ENCODE results near the gene NKX1-2.

DNA sequence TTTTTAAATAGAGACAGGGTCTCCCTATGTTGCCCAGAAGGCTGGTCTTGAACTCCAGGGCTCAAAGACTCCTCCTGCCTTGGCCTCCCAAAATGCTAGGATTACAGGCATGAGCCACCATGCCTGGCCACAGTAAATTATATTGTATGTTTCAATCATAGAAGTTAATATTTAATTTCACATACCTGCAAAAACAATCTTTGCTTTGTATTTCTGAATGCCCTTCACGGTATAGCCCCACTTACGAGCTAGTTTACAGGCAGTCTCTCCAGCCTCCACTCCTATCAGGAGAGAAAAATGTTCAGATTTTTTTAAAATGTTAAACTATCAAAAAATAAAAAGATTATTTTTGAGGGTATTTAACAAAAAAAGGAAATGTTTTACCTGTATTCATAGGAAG is 41.5 kb downstream of the NKX1-2 start:
- TF ChIP-seq, protein P1, sequence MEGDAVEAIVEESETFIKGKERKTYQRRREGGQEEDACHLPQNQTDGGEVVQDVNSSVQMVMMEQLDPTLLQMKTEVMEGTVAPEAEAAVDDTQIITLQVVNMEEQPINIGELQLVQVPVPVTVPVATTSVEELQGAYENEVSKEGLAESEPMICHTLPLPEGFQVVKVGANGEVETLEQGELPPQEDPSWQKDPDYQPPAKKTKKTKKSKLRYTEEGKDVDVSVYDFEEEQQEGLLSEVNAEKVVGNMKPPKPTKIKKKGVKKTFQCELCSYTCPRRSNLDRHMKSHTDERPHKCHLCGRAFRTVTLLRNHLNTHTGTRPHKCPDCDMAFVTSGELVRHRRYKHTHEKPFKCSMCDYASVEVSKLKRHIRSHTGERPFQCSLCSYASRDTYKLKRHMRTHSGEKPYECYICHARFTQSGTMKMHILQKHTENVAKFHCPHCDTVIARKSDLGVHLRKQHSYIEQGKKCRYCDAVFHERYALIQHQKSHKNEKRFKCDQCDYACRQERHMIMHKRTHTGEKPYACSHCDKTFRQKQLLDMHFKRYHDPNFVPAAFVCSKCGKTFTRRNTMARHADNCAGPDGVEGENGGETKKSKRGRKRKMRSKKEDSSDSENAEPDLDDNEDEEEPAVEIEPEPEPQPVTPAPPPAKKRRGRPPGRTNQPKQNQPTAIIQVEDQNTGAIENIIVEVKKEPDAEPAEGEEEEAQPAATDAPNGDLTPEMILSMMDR (IDR thresholded peaks at IDR 0.05; ENCODE audit: control extremely low read depth in 1 of 3, insufficient read depth in 1 of 3, low read depth in 1 of 3, low read length in 3 of 3), result no peak
- TF ChIP-seq EZH2 (IDR thresholded peaks at IDR 0.05; ENCODE audit: low read depth, low read length, severe bottlenecking) (no peak), YY1 (IDR thresholded peaks at IDR 0.05; ENCODE audit: low read depth, low read length) (no peak), TAF1 (IDR thresholded peaks at IDR 0.05; ENCODE audit: low read depth, low read length) (no peak), SIRT6 (IDR thresholded peaks at IDR 0.05; ENCODE audit: low read length) (no peak), POLR2AphosphoS5 (IDR thresholded peaks at IDR 0.05; ENCODE audit: low read depth, low read length) (no peak), JUND (IDR thresholded peaks at IDR 0.05; ENCODE audit: low read length) (no peak), SRF (IDR thresholded peaks at IDR 0.05; ENCODE audit: low read depth, low read length) (no peak), POLR2A (IDR thresholded peaks at IDR 0.05; ENCODE audit: control extremely low read depth in 1 of 2, low read depth in 2 of 2, low read length in 2 of 2) (no peak), KDM1A (IDR thresholded peaks at IDR 0.05; ENCODE audit: borderline replicate concordance, low read length) (no peak), GTF2F1 (IDR thresholded peaks at IDR 0.05; ENCODE audit: borderline replicate concordance, low read depth, low read length) (no peak), SP1 (IDR thresholded peaks at IDR 0.05; ENCODE audit: low read depth, low read length) (no peak)
- TF ChIP-seq, protein P2, sequence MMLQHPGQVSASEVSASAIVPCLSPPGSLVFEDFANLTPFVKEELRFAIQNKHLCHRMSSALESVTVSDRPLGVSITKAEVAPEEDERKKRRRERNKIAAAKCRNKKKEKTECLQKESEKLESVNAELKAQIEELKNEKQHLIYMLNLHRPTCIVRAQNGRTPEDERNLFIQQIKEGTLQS (IDR thresholded peaks at IDR 0.05; ENCODE audit: insufficient read depth, low read depth, low read length), result no peak

Measured in H1 (cell line).